NCI-H128 (cell line): ENCODE data around the gene TEX36.
"Not testable (repeated sequence)": the region's sequence is repeated elsewhere in the genome, so short reads cannot be mapped to it uniquely, and the experiment has no call there.

ENCODE experiments used
- DNase-seq: peaks from one replicate; lab custom pipeline; 2025; ENCODE audit not compliant: unreplicated experiment; lab: John Stamatoyannopoulos, UW

TEX36 gene, protein sequence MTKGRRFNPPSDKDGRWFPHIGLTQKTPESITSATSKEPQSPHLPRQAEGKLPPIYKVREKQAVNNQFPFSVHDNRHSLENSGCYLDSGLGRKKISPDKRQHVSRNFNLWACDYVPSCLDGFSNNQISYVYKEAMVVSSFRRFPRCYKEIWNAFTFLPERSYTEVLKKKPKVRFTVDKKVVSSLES

DNA sequence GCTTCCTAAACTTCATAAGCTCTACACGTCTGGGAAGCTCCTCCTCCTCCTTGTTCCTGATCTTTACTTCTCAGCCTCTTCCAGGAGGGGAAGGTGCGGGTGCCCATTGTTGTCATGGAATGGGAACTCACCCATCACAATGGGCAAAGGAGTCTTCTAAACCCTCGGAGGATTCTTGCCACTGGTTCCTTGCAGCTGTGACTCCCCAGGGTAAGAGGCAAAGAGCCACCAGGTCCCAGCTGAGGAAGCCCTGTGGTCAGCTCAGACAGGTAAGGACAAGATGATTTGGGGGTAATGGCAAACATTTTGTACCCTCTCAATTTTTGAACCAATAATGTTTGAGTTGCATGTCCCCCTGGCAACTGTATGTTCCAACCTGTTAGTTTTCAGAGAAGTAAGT, at the start of gene TEX36:
TEX36 (minus strand) TSS at position 101 of the 400 bp plus-strand sequence. CDS start 174 bp downstream, outside the sequence.
- no peak for DNase-seq

DNA sequence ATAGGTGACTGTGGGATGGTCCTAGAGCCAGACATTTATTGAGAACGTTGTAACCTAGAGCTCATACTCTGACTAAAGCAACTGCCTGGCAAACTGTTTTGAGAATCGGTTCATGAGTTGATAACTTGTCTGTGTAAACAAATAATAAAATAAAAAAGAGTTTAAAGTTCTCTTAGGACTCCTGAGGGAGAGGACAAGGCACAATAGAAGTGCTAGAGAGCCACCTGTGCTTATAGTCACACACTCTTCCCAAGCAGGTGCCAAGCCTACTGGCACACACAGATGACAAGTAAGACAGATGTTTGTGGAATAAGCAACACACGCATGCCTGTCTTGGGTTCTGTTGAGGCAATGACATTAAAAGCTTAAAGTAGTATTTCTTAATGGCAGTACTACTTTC, 44.5 kb upstream of the TEX36 start:
- no peak for DNase-seq

GRCh38 chr10:125726914-125727313, 44.0 kb upstream of the TEX36 start:
- no peak for DNase-seq

GRCh38 chr10:125722811-125723210, 39.8 kb upstream of the TEX36 start:
- no peak for DNase-seq

- no peak for DNase-seq
Observed at GRCh38 chr10:125721035-125721434, 38.1 kb upstream of the TEX36 start.

- DNase-seq: peak; percentile 1
Observed at GRCh38 chr10:125720002-125720382, 37.0 kb upstream of the TEX36 start.

GRCh38 chr10:125719173-125720001, 36.4 kb upstream of the TEX36 start, which contains the start of gene EDRF1:
EDRF1 (plus strand) TSS chr10:125719709; CDS start chr10:125719808, 99 bp downstream.
- DNase-seq: peak; percentile 94

GRCh38 chr10:125714728-125715127, 31.8 kb upstream of the TEX36 start:
- not testable (repeated sequence) for DNase-seq

GRCh38 chr10:125711110-125711750, 28.3 kb upstream of the TEX36 start:
- no peak for DNase-seq

- DNase-seq: no peak
Observed at GRCh38 chr10:125709553-125710474, 26.9 kb upstream of the TEX36 start.

GRCh38 chr10:125708971-125709503, 26.1 kb upstream of the TEX36 start:
- no peak for DNase-seq

GRCh38 chr10:125707541-125708468, 24.8 kb upstream of the TEX36 start:
- no peak for DNase-seq

GRCh38 chr10:125700355-125700911, 17.5 kb upstream of the TEX36 start:
- DNase-seq: no peak

DNA sequence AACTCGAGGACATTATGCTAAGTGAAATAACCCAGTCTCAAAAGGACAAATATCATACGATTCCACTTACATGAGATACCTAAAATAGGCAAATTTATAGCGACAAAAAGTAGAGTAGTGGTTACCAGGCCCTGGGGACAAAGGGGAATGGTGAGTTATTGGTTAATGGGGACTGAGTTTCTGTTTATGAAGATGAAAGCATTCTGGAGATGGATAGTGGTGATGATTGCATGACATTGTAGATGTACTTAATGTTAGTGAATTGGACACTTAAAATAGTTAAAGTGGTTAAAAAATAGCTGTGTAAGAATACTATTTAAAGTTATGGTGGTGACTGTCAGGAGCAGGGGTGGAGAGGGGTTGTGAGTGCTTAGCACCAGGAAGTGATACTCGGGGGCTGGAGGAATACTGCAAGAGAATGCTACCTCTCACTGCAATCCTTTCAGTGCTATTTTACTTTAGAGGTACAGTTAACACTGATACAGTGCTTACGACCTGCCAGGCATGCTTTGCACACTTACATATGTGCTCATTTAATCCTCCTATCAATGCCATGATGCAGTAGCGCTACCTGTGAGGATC, 16.7 kb upstream of the TEX36 start:
- no peak for DNase-seq

DNA sequence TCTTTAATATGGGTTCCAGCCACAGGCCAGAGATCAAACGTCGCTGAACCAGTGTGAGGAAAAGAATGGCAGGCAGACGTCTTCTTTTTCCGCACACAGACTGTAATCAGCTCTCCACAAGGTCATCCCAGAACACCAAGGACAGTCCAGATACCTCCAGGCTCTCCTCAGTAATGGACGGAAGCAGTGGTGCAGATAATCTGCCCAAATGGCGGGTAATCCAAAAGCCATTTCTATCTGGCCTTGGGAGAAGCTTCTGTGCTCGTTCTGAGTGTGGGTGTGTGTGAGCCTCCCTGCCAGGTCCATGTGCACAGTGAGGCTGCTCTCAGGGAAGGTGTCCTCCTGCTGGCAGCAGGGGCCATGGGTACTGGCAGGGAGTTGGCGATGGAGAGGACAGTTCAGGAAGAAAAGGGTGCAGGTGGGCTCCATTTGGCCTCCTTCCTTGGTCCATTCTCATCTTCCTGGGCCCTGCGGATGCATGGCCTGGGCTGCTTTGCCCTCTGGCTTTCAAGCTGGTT, 15.6 kb upstream of the TEX36 start:
- no peak for DNase-seq

- not testable (repeated sequence) for DNase-seq
Observed at GRCh38 chr10:125696884-125697283, 13.9 kb upstream of the TEX36 start.

GRCh38 chr10:125694883-125695282, 11.9 kb upstream of the TEX36 start:
- DNase-seq: no peak

DNA sequence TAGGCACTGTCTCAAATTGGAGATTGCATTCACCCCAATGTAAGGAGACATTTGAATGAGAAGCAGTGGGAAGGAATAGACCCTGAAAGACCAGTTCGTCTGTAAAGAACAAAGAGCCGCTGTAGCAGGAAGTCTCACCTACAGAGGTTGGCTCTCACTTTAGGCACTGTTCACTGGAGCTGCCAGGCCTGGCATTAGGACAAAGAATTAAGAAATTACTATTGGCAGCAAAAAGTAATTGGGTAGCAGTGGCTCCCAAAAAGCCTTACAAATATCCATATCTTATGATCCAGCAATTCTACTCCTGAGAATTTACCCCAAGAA, 10.5 kb upstream of the TEX36 start:
- DNase-seq: no peak
